GM21737 (cell line): ENCODE results near the gene MC3R.
"Not testable (repeated sequence)": the region's sequence is repeated elsewhere in the genome, so short reads cannot be mapped to it uniquely, and the experiment has no call there.

Experiments
- ATAC-seq: cut with Tn5 transposase; IDR thresholded peaks from one replicate; pipeline ENCODE4 v1.9.1; 2021; ENCODE audit warnings: mild to moderate bottlenecking, moderate library complexity; ENCODE audit not compliant: unreplicated experiment

MC3R gene

GRCh38 chr20:56247954-56248782 lies at the start of gene MC3R:
Gene MC3R (plus strand): TSS chr20:56248732. CDS start chr20:56248844, 112 bp downstream.
- ATAC-seq, result peak; percentile 67

DNA sequence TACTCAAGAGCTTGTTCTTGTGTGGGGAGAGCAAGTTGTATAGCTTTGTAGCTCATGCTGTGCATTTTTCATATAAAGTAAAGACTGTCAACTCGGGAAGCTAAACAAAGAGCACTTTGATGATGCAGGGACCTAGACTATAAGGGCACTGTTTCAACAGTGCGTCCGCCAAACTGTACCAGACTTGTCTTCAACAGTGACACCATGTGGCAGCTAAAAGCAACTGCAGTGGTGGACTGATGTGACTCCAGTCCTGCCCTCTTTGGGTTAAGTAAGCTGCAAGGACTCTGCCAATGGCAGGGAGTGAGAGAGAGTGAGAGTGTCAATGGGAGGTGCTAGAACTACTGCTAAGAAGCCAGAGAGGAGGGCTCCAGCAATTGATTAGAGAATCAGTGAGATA lies 48.1 kb upstream of the MC3R start:
- ATAC-seq, result no peak

- no peak for ATAC-seq
These were observed 45.9 kb upstream of the MC3R start for GRCh38 chr20:56202493-56203077.

DNA sequence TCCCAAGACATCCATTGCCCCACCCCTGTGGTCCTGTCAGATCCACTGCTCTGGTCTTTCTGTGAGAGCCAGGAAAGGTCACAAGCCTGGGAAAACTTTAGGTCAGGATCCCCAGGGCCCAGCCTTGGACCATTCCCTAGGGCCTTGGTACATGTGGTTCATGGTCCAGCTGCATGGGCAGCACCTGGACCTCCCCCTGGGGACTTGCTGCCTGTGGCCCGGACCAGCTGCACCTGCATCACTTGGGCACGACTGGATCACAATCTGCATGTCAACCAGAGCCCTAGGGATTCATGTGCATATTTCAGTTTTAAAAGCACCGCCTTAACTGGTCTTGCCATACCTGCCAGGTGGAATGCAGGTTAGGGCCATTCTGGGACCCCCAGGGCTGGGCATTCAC lies 44.3 kb upstream of the MC3R start:
- no peak for ATAC-seq

GRCh38 chr20:56205346-56205745 lies 43.2 kb upstream of the MC3R start:
- ATAC-seq, result no peak

DNA sequence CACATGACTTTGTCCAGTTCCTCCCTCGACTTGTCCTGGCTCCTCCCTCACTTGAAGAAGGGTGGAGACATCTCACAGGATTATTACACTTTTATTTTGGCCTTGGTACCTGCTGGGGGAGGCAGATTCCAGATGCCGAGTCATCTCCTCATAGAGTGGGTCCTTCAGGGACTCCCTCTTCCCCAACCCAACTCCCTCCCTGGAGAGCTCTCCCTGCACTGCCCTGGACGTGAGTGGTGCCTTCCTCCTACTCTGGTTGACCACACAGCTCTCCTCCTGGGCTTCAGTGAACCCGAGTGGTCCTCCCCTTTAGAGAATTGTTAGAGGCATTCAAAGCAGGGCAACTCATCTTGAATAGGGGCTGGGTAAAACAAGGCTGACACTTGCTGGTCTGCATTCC lies 40.9 kb upstream of the MC3R start:
- no peak for ATAC-seq

GRCh38 chr20:56208121-56208520 lies 40.4 kb upstream of the MC3R start:
- ATAC-seq, result no peak

DNA sequence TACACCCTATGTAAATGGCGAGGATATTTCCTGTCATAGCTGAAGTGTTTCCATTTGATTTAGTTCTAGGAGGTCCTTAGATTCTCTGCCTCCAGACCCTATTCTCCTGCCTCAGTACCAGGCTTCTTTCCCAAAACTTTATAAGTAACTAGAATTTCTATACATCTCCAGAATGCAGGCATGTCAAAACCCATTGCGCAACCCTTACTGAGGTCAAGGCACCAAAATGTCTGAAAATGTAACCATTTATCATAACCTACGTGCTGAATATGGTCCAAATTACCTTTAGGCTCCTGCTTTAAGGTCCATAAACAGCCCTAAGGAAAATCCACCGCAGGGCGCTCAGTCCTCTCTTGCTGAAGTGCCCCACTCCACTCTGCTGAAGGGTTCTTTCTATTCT lies 37.5 kb upstream of the MC3R start:
- no peak for ATAC-seq

DNA sequence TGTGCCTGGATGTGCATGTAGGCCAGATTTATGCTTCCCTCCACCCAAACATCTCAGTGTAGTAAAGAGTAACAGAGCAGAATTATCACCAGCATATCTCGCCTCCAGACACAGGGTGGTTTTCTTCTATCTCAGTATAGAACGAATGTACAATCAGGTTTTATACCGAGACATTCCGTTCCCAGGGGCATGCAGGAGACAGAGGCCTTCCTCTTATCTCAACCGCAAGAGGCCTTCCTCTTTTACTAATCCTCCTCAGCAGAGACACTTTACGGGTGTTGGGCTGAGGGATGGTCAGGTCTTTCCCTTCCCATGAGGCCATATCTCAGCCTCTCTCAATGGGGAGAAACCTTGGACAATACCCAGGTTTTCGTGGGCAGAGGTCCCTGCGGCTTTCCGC lies 36.4 kb upstream of the MC3R start:
- ATAC-seq, result no peak

DNA sequence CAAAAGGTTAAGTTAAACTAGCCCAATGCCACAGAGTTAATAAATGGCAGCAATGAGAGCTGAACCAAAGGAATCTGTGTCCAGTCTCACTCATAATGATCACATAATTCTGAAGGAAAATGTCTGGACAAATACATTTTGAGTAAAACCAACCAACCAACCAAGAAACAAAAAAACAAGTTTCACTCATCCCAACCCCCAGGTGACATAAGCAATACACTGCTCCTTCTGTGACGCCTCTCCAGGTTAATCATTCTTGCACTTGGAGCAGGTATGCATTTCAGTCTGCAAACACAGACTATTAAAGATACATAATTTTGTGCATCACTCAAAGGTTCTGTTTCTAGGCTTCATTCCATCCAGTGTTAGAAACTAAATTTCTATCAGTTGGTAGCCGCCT lies 35.2 kb upstream of the MC3R start:
- ATAC-seq, result no peak

DNA sequence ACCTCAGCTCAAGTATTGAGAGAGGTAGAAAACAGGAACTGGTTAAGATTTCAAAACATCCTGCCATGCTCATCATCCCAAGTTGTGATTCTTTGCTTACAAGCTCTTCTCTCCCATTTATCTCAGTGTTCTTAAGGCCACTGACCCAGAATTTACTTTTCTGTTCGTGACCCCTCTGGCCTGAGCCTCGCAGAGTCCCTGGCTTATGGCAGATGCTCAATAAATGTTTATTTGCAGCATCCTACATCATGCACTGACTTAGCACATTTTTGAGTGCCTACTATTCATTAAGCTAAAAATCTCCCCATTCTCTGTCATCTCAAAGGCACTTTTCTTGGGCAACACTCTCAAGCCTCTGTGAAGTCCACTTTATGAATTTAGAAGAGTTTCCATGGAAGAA lies 33.4 kb upstream of the MC3R start:
- ATAC-seq, result no peak

GRCh38 chr20:56217829-56218228 lies 30.7 kb upstream of the MC3R start:
- ATAC-seq, result no peak

DNA sequence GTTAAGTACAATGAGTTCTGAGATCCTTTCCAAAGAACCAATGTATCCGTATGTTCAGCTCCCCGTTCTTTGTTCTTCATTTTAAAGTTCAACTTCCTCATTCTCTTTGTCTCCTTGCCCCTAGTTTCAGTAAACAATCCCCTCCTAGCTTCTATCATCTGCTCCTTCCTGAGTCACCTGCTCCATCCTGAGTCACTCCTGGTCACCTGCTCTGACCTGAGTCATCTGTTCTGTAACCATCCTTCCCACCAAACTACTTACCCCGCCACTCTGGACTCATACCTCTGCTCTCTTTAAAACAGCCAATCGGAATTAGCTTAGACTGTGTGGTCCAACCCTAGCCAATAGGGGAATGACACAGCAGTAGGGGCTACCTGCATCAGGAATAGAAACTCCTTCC lies 27.3 kb upstream of the MC3R start:
- ATAC-seq, result not testable (repeated sequence)

DNA sequence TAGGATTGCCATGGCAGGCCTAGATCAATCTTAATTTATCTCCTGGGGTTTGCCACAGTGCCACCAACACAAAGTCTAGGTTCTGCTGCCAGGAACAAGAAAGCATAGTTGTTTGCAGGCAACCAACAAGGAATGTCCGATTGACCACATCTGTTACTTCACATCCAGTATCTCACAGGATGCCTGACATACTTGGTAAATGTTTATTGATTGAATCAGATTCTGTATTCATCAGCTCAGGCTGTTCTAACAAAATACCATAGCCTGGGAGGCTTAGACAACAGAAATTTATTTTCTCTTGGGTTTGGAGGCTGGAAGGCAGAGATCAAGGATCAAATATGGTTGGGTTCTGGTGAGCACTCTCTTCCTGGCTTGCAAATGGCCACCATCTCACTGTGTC lies 26.3 kb upstream of the MC3R start:
- ATAC-seq, result no peak

DNA sequence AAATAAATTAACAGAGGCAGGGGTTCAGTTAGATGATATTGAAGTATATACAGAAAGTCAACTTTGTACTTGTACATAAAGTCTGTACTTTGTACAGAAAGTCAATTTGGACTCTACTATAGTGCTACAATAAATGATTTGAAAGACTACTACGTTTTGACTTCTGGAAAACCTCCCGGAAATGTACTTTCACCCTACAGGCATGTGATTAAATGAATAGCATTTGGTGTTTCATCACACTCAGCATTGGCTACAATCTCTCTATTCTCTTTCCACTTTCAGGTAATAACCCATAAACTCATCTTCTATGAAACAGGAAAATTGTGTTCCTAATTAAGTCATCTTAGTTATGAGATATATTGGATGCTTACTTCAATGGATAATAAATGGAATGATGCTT lies 25.6 kb upstream of the MC3R start:
- no peak for ATAC-seq

DNA sequence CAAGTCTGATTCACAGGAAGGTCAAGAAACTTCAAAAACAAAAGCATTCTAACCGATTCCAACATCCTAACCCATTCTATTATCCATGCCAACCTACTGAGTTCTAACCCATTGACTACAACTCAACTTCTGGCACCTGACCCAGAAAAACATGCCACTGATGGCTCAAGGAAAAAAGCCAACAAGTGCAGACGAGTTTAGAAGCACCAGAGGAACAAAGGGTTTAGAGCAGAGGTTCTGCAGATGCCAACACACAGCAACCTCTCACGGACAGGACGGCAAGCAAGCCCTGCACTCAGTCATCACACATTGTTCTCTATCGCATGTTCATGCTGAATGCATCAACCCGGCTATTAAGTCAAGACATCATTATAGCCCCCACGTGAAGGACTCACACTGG lies 25.2 kb upstream of the MC3R start:
- no peak for ATAC-seq

GRCh38 chr20:56228021-56228420 lies 20.5 kb upstream of the MC3R start:
- no peak for ATAC-seq

GRCh38 chr20:56229812-56230211 lies 18.7 kb upstream of the MC3R start:
- no peak for ATAC-seq

DNA sequence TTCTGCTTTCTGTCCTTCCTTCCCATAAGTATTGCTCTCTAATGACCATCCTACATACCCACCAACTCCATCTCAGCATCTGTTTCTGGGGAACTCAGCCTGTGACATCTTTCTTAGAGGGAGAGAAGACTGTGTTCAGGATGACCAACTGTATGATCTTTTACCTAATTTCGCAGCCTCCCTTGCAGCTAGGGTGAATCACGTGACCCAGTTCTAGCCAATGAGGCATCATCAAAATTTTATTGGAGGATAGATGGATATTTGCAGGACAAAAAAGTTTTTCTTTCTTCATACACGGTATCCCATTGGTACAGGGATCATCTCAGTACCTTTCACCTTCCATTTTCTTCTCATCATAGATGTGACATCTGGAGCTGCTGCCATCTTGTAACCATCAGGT lies 14.4 kb upstream of the MC3R start:
- ATAC-seq, result no peak

GRCh38 chr20:56237335-56237734 lies 11.2 kb upstream of the MC3R start:
- no peak for ATAC-seq

- ATAC-seq, result no peak
These were observed 4.3 kb upstream of the MC3R start for GRCh38 chr20:56244259-56244658.

- no peak for ATAC-seq
These were observed 2.8 kb upstream of the MC3R start for GRCh38 chr20:56245761-56246160.
